ENCODE measurements around the gene IMPDH1.

GRCh38 chr7:128356546-128357216 is 53.1 kb downstream of the IMPDH1 start:
- TF ChIP-seq POLR2A (IDR thresholded peaks at IDR 0.05) (no peak), CTCF (IDR thresholded peaks at IDR 0.05) (no peak)
